Thoracic aorta (tissue), 2 donors: ENCODE measurements around the gene ASTN2. TPM values are rescaled to one million over a fixed set of nuclear protein-coding genes. Genes with fewer than 3 reads are reported as not detected.

ENCODE experiments used
- ATAC-seq: fragments of 150-250 bp; one replicate; pipeline ENCODE4 v1.8.0; 2017; ENCODE audit warnings: low read depth; ENCODE audit not compliant: insufficient number of reproducible peaks, low FRiP score
- DNase-seq: peaks from one replicate; pipeline ENCODE4 v3.0.0-alpha.2; 2020; ENCODE audit warnings: low spot score
- H3K27ac ChIP-seq, 2 donors: fragments of 200-600 bp; sonication (generic); 1 replicate in 1 of 2; 2 replicates in 1 of 2; pipeline ENCODE4 v1.5.1; 2016; ENCODE audit warnings: mild to moderate bottlenecking in 2 of 2, moderate library complexity in 2 of 2
- H3K27me3 ChIP-seq: fragments of 200-600 bp; sonication (generic); replicated peaks from 2 replicates; pipeline ENCODE4 v1.6.0; 2016; ENCODE audit warnings: mild to moderate bottlenecking; ENCODE audit not compliant: insufficient read depth
- H3K36me3 ChIP-seq: fragments of 200-600 bp; sonication (generic); one replicate; pipeline ENCODE4 v1.5.1; 2016
- H3K4me1 ChIP-seq, 2 donors: fragments of 200-600 bp; sonication (generic); 1 replicate in 1 of 2; 2 replicates in 1 of 2; pipeline versions ENCODE4 v1.5.1 to v1.6.0; 2016; ENCODE audit warnings: low read depth in 2 of 2, mild to moderate bottlenecking in 1 of 2; ENCODE audit not compliant: control insufficient read depth in 1 of 2
- H3K4me3 ChIP-seq: fragments of 200-600 bp; sonication (generic); 2 replicates; pipeline ENCODE4 v1.5.1; 2016; ENCODE audit warnings: mild to moderate bottlenecking
- H3K9me3 ChIP-seq: fragments of 200-600 bp; sonication (generic); 2 replicates; pipeline ENCODE4 v1.5.1; 2016
- CTCF ChIP-seq: fragments of 200-600 bp; sonication (generic); IDR thresholded peaks from one replicate; pipeline ENCODE4 v1.5.1; 2019; ENCODE audit warnings: antibody characterized with exemption
- total RNA-seq, 2 donors: library from RNA; depleted of rRNA; stranded (reverse); fragments of >200 nt; gene quantifications; one replicate each; pipeline versions ENCODE4 v1.1.0 to v1.2.3, GENCODE V29; 2016

ASTN2 gene
- total RNA-seq, 2 donors from 2014 or later = 6.8 to 7.1 TPM

DNA sequence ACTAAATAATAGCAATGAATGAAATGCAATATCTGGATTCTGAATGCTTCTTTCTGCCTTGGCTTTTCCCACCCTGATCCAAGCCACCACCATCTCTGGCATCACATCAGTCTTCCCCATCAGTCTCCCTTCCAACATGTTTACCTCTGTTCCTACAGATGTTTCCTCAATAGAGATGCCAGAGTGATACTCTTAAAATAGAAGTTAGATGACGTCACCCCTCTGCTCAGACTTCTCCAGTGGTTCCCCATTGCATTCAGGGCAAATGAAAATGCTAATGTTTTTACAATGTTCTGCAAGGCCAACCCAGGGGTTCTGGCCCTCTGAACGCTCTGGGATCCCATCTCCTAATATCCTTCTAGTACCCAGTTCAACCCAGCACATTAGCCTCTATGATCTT, 422.0 kb downstream of the ASTN2 start:
- H3K9me3 ChIP-seq = no peaks in the 10 kb centered on the region
- DNase-seq (no peak), ATAC-seq (no peak)
- no peak overlapping the region for H3K27ac ChIP-seq
- H3K4me3 ChIP-seq = no peak overlapping the region
- H3K36me3 ChIP-seq = no peaks in the 10 kb centered on the region
- TF ChIP-seq CTCF = no peak
- H3K27me3 ChIP-seq = no peaks in the 10 kb centered on the region
- H3K4me1 ChIP-seq = no peaks in the 10 kb centered on the region

GRCh38 chr9:116991051-116991450, 423.8 kb downstream of the ASTN2 start:
- no peak for ATAC-seq
- no peak for TF ChIP-seq CTCF

GRCh38 chr9:116990592-116990991, 424.3 kb downstream of the ASTN2 start:
- H3K27me3 ChIP-seq = no peaks in the 10 kb centered on the region
- DNase-seq (no peak), ATAC-seq (no peak)
- H3K9me3 ChIP-seq = no peaks in the 10 kb centered on the region
- no peak overlapping the region for H3K4me3 ChIP-seq
- no peaks in the 10 kb centered on the region for H3K36me3 ChIP-seq
- no peak overlapping the region for H3K27ac ChIP-seq
- TF ChIP-seq CTCF = no peak
- no peaks in the 10 kb centered on the region for H3K4me1 ChIP-seq

More at GRCh38 chr9:116991051-116991450, 423.8 kb downstream of the ASTN2 start:
- no peaks in the 10 kb centered on the region for H3K9me3 ChIP-seq
- no peak for DNase-seq
- no peak overlapping the region for H3K27ac ChIP-seq
- H3K4me1 ChIP-seq = no peaks in the 10 kb centered on the region
- no peaks in the 10 kb centered on the region for H3K36me3 ChIP-seq
- H3K4me3 ChIP-seq = no peak overlapping the region
- H3K27me3 ChIP-seq = no peaks in the 10 kb centered on the region

- Histone ChIP-seq H3K4me3 (no peak overlapping the region), H3K27me3 (no peaks in the 10 kb centered on the region), H3K4me1 (no peaks in the 10 kb centered on the region), H3K27ac (no peak overlapping the region), H3K36me3 (no peaks in the 10 kb centered on the region), H3K9me3 (no peaks in the 10 kb centered on the region)
- DNase-seq (no peak), ATAC-seq (no peak)
- no peak for TF ChIP-seq CTCF
Measured at GRCh38 chr9:116987721-116988485, 427.0 kb downstream of the ASTN2 start.

DNA sequence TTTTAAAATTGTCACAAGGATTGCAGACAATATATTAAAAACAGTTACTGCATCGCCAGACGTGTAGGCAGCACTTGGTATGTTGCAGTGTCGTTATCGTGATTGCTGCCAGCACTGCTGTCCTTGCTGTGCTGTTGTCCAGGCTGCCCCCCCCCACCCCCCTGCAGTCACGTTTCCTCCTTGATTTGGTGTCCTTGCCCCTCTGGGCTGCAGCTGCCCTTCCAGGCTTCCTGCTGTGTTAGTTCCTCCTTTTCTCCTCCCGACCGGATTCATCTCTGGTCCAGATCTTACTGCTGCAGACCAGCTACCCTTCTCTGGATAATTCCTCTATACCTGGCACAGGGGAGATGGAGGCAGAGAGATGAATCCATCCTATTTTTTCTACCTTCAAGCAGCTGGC, 428.8 kb downstream of the ASTN2 start:
- no peak overlapping the region for H3K4me3 ChIP-seq
- no peaks in the 10 kb centered on the region for H3K9me3 ChIP-seq
- DNase-seq (no peak), ATAC-seq (no peak)
- no peaks in the 10 kb centered on the region for H3K36me3 ChIP-seq
- H3K27me3 ChIP-seq = no peaks in the 10 kb centered on the region
- H3K4me1 ChIP-seq = no peaks in the 10 kb centered on the region
- TF ChIP-seq CTCF = no peak
- H3K27ac ChIP-seq = no peak overlapping the region
